ENCODE data around the gene POU5F2.

POU5F2 gene

GRCh38 chr5:93704996-93705395, 36.4 kb downstream of the POU5F2 start:
- TF ChIP-seq CTCF (conservative IDR thresholded peaks at IDR 0.05; ENCODE audit: low read length): no peak
- no peak for DNase-seq (ENCODE audit: low read depth)
- H3K4me3 ChIP-seq (ENCODE audit: low read length): no peak overlapping the region

DNA sequence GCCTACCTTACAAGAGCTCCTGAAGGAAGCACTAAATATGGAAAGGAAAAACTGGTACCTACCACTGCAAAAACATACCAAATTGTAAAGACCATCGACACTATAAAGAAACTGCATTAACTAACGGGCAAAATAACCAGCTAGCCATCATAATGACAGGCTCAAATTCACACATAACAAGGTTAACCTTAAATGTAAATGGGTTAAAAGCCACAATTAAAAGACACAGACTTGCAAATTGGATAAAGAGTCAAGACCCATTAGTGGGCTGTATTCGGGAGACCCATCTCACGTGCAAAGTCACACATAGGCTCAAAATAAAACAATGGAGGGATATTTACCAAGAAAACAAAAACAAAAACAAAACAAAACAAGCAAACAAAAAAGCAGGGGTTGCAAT, 49.4 kb downstream of the POU5F2 start:
- no peak for DNase-seq (ENCODE audit: low read depth)
- H3K4me3 ChIP-seq (ENCODE audit: low read length): no peak overlapping the region
- no peak for TF ChIP-seq CTCF (conservative IDR thresholded peaks at IDR 0.05; ENCODE audit: low read length)

Measured in AG10803 (cell line).